Nephron progenitor cell (in vitro differentiated cells): Measurements from ENCODE around the gene LARGE1.

Source experiments
- DNase-seq: peaks from one replicate; pipeline ENCODE4 v3.0.0; 2021
- H3K27ac Mint-ChIP-seq: 2 replicates; pipeline ENCODE4 v1.8.0; 2021; ENCODE audit warnings: mild to moderate bottlenecking, moderate library complexity, mixed read lengths
- H3K27me3 Mint-ChIP-seq: 2 replicates; pipeline ENCODE4 v1.8.0; 2021; ENCODE audit warnings: mild to moderate bottlenecking, low read depth, mixed read lengths; ENCODE audit not compliant: poor library complexity
- H3K36me3 Mint-ChIP-seq: 2 replicates; pipeline ENCODE4 v1.8.0; 2021; ENCODE audit warnings: low read depth, mixed read lengths
- H3K4me1 Mint-ChIP-seq: 2 replicates; pipeline ENCODE4 v1.8.0; 2021; ENCODE audit warnings: mixed read lengths
- H3K4me3 Mint-ChIP-seq: 2 replicates; pipeline ENCODE4 v1.8.0; 2021; ENCODE audit warnings: mild to moderate bottlenecking, moderate library complexity, mixed read lengths
- H3K9me3 Mint-ChIP-seq: 2 replicates; pipeline ENCODE4 v1.8.0; 2021; ENCODE audit warnings: mild to moderate bottlenecking, moderate library complexity, mixed read lengths
- CTCF ChIP-seq: fragments of 200-600 bp; sonication (generic); IDR thresholded peaks from 2 replicates; pipeline ENCODE4 v1.5.0; 2021; ENCODE audit warnings: antibody characterized with exemption

The LARGE1 gene

GRCh38 chr22:33271390-33272161 lies 648.7 kb downstream of the LARGE1 start:
- Mint-ChIP-seq H3K9me3 (peaks cover 3% of the 10 kb centered on the region), H3K27me3 (no peaks in the 10 kb centered on the region), H3K36me3 (peaks cover 31% of the 10 kb centered on the region), H3K4me3 (no peak overlapping the region), H3K27ac (no peak overlapping the region), H3K4me1 (no peaks in the 10 kb centered on the region)
- no peak for TF ChIP-seq CTCF
- DNase-seq, result no peak

GRCh38 chr22:33270596-33270995 lies 649.7 kb downstream of the LARGE1 start:
- Mint-ChIP-seq H3K9me3 (peaks cover 3% of the 10 kb centered on the region), H3K36me3 (peaks cover 24% of the 10 kb centered on the region), H3K27ac (no peak overlapping the region), H3K4me3 (no peak overlapping the region), H3K4me1 (no peaks in the 10 kb centered on the region), H3K27me3 (no peaks in the 10 kb centered on the region)
- TF ChIP-seq CTCF, result no peak
- DNase-seq, result no peak

- no peak overlapping the region for H3K27ac Mint-ChIP-seq
- no peak for DNase-seq
- H3K9me3 Mint-ChIP-seq, result no peaks in the 10 kb centered on the region
- no peaks in the 10 kb centered on the region for H3K36me3 Mint-ChIP-seq
- peaks cover 31% of the 10 kb centered on the region for H3K4me1 Mint-ChIP-seq
- no peaks in the 10 kb centered on the region for H3K27me3 Mint-ChIP-seq
- no peak overlapping the region for H3K4me3 Mint-ChIP-seq
- no peak for TF ChIP-seq CTCF
Observed at GRCh38 chr22:33261699-33262098, 658.6 kb downstream of the LARGE1 start.

GRCh38 chr22:33260498-33260897 lies 659.8 kb downstream of the LARGE1 start:
- Mint-ChIP-seq H3K4me1 (peaks cover 31% of the 10 kb centered on the region), H3K9me3 (no peaks in the 10 kb centered on the region), H3K27ac (peak overlapping the region; percentile 73), H3K36me3 (no peaks in the 10 kb centered on the region), H3K4me3 (no peak overlapping the region), H3K27me3 (no peaks in the 10 kb centered on the region)
- peak; percentile 24 for DNase-seq
- TF ChIP-seq CTCF, result no peak

GRCh38 chr22:33255791-33256190 lies 664.5 kb downstream of the LARGE1 start:
- Mint-ChIP-seq H3K36me3 (no peaks in the 10 kb centered on the region), H3K4me3 (no peak overlapping the region), H3K9me3 (no peaks in the 10 kb centered on the region), H3K4me1 (peaks cover 18% of the 10 kb centered on the region), H3K27me3 (peaks cover 4% of the 10 kb centered on the region), H3K27ac (no peak overlapping the region)
- no peak for TF ChIP-seq CTCF
- no peak for DNase-seq

- no peak overlapping the region for H3K27ac Mint-ChIP-seq
- TF ChIP-seq CTCF, result no peak
Observed at GRCh38 chr22:33248948-33249347, 671.3 kb downstream of the LARGE1 start.

More at GRCh38 chr22:33248948-33249347, 671.3 kb downstream of the LARGE1 start:
- H3K27me3 Mint-ChIP-seq, result peaks cover 35% of the 10 kb centered on the region
- H3K4me3 Mint-ChIP-seq, result no peak overlapping the region
- peaks cover 13% of the 10 kb centered on the region for H3K9me3 Mint-ChIP-seq
- no peak for DNase-seq
- H3K36me3 Mint-ChIP-seq, result no peaks in the 10 kb centered on the region
- peaks cover 5% of the 10 kb centered on the region for H3K4me1 Mint-ChIP-seq
